OCI-LY1 (cell line): ENCODE data around the gene OXCT1.

ENCODE experiments used
- H2AFZ ChIP-seq: fragments of 200-600 bp; sonication (generic), shearing (Covaris generic); 2 replicates; pipeline ENCODE4 v1.6.0; 2014; ENCODE audit warnings: antibody characterized with exemption, mild to moderate bottlenecking, low read length
- H3F3A ChIP-seq: fragments of 200-600 bp; sonication (generic), shearing (Covaris generic); 2 replicates; pipeline ENCODE4 v1.6.0; 2014; ENCODE audit warnings: mild to moderate bottlenecking, antibody characterized with exemption, low read length, moderate library complexity; ENCODE audit not compliant: insufficient read depth
- H3K27ac ChIP-seq: fragments of 200-600 bp; sonication (generic); 2 replicates; pipeline ENCODE4 v1.5.1; 2014; ENCODE audit warnings: low read length, mixed run types, mild to moderate bottlenecking, low read depth; ENCODE audit not compliant: poor library complexity, severe bottlenecking
- H3K27me3 ChIP-seq: fragments of 200-600 bp; sonication (generic); 2 replicates; pipeline ENCODE4 v1.6.0; 2014; ENCODE audit warnings: antibody characterized with exemption, mild to moderate bottlenecking, low read length, moderate library complexity; ENCODE audit not compliant: insufficient read depth
- H3K36me3 ChIP-seq: fragments of 200-600 bp; sonication (generic); 2 replicates; pipeline ENCODE4 v1.6.1; 2014; ENCODE audit warnings: mild to moderate bottlenecking, antibody characterized with exemption, low read length, moderate library complexity, mixed read lengths; ENCODE audit not compliant: insufficient read depth
- H3K4me1 ChIP-seq: fragments of 200-600 bp; sonication (generic); 2 replicates; pipeline ENCODE4 v1.5.1; 2014; ENCODE audit warnings: mild to moderate bottlenecking, low read length, moderate library complexity; ENCODE audit not compliant: insufficient read depth, severe bottlenecking
- H3K4me2 ChIP-seq: fragments of 200-600 bp; sonication (generic), shearing (Covaris generic); 2 replicates; pipeline ENCODE4 v1.6.1; 2014; ENCODE audit warnings: low read length
- H3K4me3 ChIP-seq: fragments of 200-600 bp; sonication (generic); 2 replicates; pipeline ENCODE4 v1.5.1; 2014; ENCODE audit warnings: low read length, low read depth, mild to moderate bottlenecking, mixed read lengths; ENCODE audit not compliant: poor library complexity, severe bottlenecking
- H3K79me2 ChIP-seq: fragments of 200-600 bp; shearing (Covaris generic); 2 replicates; pipeline ENCODE4 v1.6.1; 2016; ENCODE audit warnings: mixed run types, low read length, mixed read lengths; ENCODE audit not compliant: insufficient read depth
- H3K9ac ChIP-seq: fragments of 200-600 bp; sonication (generic), shearing (Covaris generic); 2 replicates; pipeline ENCODE4 v1.6.1; 2014; ENCODE audit warnings: mild to moderate bottlenecking, low read length, mixed read lengths
- H3K9me2 ChIP-seq: fragments of 200-600 bp; sonication (generic), shearing (Covaris generic); 2 replicates; pipeline ENCODE4 v1.6.1; 2014; ENCODE audit warnings: low read depth, mild to moderate bottlenecking, low read length, mixed read lengths
- H3K9me3 ChIP-seq: fragments of 200-600 bp; shearing (Covaris generic); 2 replicates; pipeline ENCODE4 v1.6.1; 2014; ENCODE audit warnings: low read length, mixed read lengths
- H4K20me1 ChIP-seq: fragments of 200-600 bp; sonication (generic), shearing (Covaris generic); 2 replicates; pipeline ENCODE4 v1.6.0; 2016; ENCODE audit warnings: mild to moderate bottlenecking, low read length; ENCODE audit not compliant: insufficient read depth
- EZH2 ChIP-seq: fragments of 200-600 bp; sonication (generic), shearing (Covaris generic); IDR thresholded peaks from 2 replicates; pipeline ENCODE4 v1.8.0; 2017; ENCODE audit warnings: borderline replicate concordance, mixed run types, mild to moderate bottlenecking, antibody characterized with exemption, low read length, moderate library complexity, mixed read lengths
- TF ChIP-seq, protein P1 (sequence below): fragments of 200-600 bp; sonication (generic), shearing (Covaris generic); IDR thresholded peaks from 2 replicates; pipeline ENCODE4 v1.5.1; 2017; ENCODE audit warnings: mild to moderate bottlenecking, antibody characterized with exemption, low read length, moderate library complexity, mixed read lengths

Gene OXCT1

DNA sequence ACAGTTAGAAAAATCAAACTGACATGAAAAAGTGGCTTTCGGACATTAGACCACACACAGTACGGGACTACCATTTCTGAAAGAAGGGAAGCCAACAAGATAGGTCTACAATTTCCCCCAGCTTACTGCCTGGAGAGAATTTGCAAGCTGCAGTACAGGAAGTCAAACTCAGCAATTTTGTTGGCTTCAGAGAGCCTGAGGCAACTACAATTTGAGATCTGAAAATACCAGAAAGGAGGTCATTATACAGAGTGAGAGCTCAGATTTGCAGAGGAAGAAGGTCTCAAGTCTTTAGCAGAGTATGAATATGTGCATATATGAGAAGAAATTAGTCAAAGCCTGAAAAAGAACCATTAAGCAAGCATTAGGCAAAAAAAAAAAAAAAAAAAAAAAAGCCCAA lies 83.0 kb downstream of the OXCT1 start:
- H3F3A ChIP-seq = no peaks in the 10 kb centered on the region
- no peaks in the 10 kb centered on the region for H3K79me2 ChIP-seq
- H3K9me2 ChIP-seq = no peaks in the 10 kb centered on the region
- H3K9me3 ChIP-seq = no peaks in the 10 kb centered on the region
- H3K27ac ChIP-seq = no peak overlapping the region
- no peak overlapping the region for H3K9ac ChIP-seq
- TF ChIP-seq EZH2 = no peak
- TF ChIP-seq, protein P1, sequence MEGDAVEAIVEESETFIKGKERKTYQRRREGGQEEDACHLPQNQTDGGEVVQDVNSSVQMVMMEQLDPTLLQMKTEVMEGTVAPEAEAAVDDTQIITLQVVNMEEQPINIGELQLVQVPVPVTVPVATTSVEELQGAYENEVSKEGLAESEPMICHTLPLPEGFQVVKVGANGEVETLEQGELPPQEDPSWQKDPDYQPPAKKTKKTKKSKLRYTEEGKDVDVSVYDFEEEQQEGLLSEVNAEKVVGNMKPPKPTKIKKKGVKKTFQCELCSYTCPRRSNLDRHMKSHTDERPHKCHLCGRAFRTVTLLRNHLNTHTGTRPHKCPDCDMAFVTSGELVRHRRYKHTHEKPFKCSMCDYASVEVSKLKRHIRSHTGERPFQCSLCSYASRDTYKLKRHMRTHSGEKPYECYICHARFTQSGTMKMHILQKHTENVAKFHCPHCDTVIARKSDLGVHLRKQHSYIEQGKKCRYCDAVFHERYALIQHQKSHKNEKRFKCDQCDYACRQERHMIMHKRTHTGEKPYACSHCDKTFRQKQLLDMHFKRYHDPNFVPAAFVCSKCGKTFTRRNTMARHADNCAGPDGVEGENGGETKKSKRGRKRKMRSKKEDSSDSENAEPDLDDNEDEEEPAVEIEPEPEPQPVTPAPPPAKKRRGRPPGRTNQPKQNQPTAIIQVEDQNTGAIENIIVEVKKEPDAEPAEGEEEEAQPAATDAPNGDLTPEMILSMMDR = no peak
- no peak overlapping the region for H2AFZ ChIP-seq
- no peaks in the 10 kb centered on the region for H3K4me1 ChIP-seq
- H3K4me3 ChIP-seq = no peak overlapping the region
- no peaks in the 10 kb centered on the region for H4K20me1 ChIP-seq
- H3K4me2 ChIP-seq = no peak overlapping the region
- no peaks in the 10 kb centered on the region for H3K27me3 ChIP-seq
- peaks cover 35% of the 10 kb centered on the region; the same call in 1 of the 2 replicates for H3K36me3 ChIP-seq

DNA sequence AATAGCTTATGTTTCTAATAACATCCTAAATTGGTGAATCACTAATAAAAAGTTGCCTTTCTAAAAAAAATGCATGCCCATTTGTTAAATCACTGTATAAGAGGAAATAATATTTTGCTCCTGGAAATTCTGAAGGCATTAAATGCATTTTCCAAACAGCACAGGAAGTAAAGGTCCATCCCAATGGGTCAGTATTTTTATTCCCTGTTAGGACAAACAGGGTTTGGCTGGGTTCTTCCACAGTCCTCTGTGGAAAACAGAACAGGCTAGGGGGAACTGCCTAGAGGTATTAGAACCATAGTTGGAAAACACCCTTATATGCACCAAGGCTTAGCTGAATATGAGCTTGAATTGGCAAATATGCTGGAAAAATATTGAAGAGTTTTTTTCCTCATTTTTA lies 85.2 kb downstream of the OXCT1 start:
- TF ChIP-seq, protein P1 = no peak
- TF ChIP-seq EZH2 = no peak
- no peak overlapping the region for H3K27ac ChIP-seq
- no peaks in the 10 kb centered on the region for H3K9me2 ChIP-seq
- no peak overlapping the region for H3K9ac ChIP-seq
- no peak overlapping the region for H3K4me2 ChIP-seq
- no peak overlapping the region for H2AFZ ChIP-seq
- no peak overlapping the region for H3K4me3 ChIP-seq
- no peaks in the 10 kb centered on the region for H3F3A ChIP-seq
- no peaks in the 10 kb centered on the region for H3K9me3 ChIP-seq
- H3K36me3 ChIP-seq = peaks cover 29% of the 10 kb centered on the region; the same call in 1 of the 2 replicates
- no peaks in the 10 kb centered on the region for H3K4me1 ChIP-seq
- H3K27me3 ChIP-seq = no peaks in the 10 kb centered on the region
- no peaks in the 10 kb centered on the region for H4K20me1 ChIP-seq
- H3K79me2 ChIP-seq = no peaks in the 10 kb centered on the region

GRCh38 chr5:41778410-41778809 lies 91.8 kb downstream of the OXCT1 start:
- Histone ChIP-seq H3K4me2 (no peak overlapping the region), H3K27me3 (no peaks in the 10 kb centered on the region), H2AFZ (no peak overlapping the region), H3K9me2 (no peaks in the 10 kb centered on the region), H3K4me3 (no peak overlapping the region), H3K9me3 (no peaks in the 10 kb centered on the region), H3K79me2 (no peaks in the 10 kb centered on the region), H3F3A (no peaks in the 10 kb centered on the region), H3K9ac (no peak overlapping the region), H3K27ac (no peak overlapping the region), H3K36me3 (peaks cover 7% of the 10 kb centered on the region; the same call in 1 of the 2 replicates), H3K4me1 (no peaks in the 10 kb centered on the region), H4K20me1 (no peaks in the 10 kb centered on the region)
- TF ChIP-seq, protein P1 = no peak
- no peak for TF ChIP-seq EZH2
